Hepatocyte (in vitro differentiated cells): ENCODE results near the gene MEGF8. TPM values are rescaled to one million over a fixed set of nuclear protein-coding genes. Genes with fewer than 3 reads are reported as not detected.

ENCODE experiments used
- DNase-seq: peaks from one replicate; pipeline ENCODE4 v3.0.0-alpha.2; 2016; ENCODE audit warnings: low spot score
- H2AFZ ChIP-seq: fragments of 200-600 bp; sonication (generic); 2 replicates; pipeline ENCODE4 v1.6.0; 2016; ENCODE audit warnings: antibody characterized with exemption, mild to moderate bottlenecking
- H3K27ac ChIP-seq: fragments of 200-600 bp; sonication (generic); 2 replicates; pipeline ENCODE4 v1.5.1; 2016; ENCODE audit warnings: mild to moderate bottlenecking
- H3K27me3 ChIP-seq: fragments of 200-600 bp; sonication (generic); 2 replicates; pipeline ENCODE4 v1.6.1; 2016
- H3K36me3 ChIP-seq: fragments of 200-600 bp; sonication (generic); replicated peaks from 2 replicates; pipeline ENCODE4 v1.5.1; 2016; ENCODE audit warnings: low read depth; ENCODE audit not compliant: insufficient read depth
- H3K4me1 ChIP-seq: fragments of 200-600 bp; sonication (generic); 2 replicates; pipeline ENCODE4 v1.5.1; 2016; ENCODE audit warnings: mild to moderate bottlenecking, moderate library complexity; ENCODE audit not compliant: insufficient read depth
- H3K4me2 ChIP-seq: fragments of 200-600 bp; sonication (generic); 2 replicates; pipeline ENCODE4 v1.6.0; 2016
- H3K4me3 ChIP-seq: fragments of 200-600 bp; sonication (generic); 2 replicates; pipeline ENCODE4 v1.5.1; 2016; ENCODE audit warnings: mild to moderate bottlenecking
- H3K79me2 ChIP-seq: fragments of 200-600 bp; sonication (generic); 2 replicates; pipeline ENCODE4 v1.6.0; 2017; ENCODE audit warnings: mild to moderate bottlenecking
- H3K9me2 ChIP-seq: fragments of 200-600 bp; sonication (generic); replicated peaks from 2 replicates; pipeline ENCODE4 v1.6.0; 2017; ENCODE audit warnings: mild to moderate bottlenecking; ENCODE audit not compliant: insufficient read depth
- H3K9me3 ChIP-seq: fragments of 200-600 bp; sonication (generic); 2 replicates; pipeline ENCODE4 v1.5.1; 2016; ENCODE audit warnings: low read depth, mild to moderate bottlenecking
- H4K20me1 ChIP-seq: fragments of 200-600 bp; sonication (generic); 2 replicates; pipeline ENCODE4 v1.6.0; 2016; ENCODE audit warnings: mild to moderate bottlenecking; ENCODE audit not compliant: insufficient read depth, poor library complexity, severe bottlenecking
- EZH2 ChIP-seq: fragments of 200-600 bp; sonication (generic); IDR thresholded peaks from 2 replicates; pipeline ENCODE4 v1.6.1; 2016; ENCODE audit warnings: antibody characterized with exemption, mild to moderate bottlenecking, borderline replicate concordance
- EZH2phosphoT487 ChIP-seq: fragments of 200-600 bp; sonication (generic); IDR thresholded peaks from one replicate; pipeline ENCODE4 v1.6.1; 2018; ENCODE audit warnings: antibody characterized with exemption, mild to moderate bottlenecking, low read depth, moderate library complexity; ENCODE audit not compliant: unreplicated experiment, severe bottlenecking
- WGBS: methylation state at CpG from one replicate; pipeline ENCODE4 v1.1.6; 2016; ENCODE audit warnings: low lambda C conversion rate; ENCODE audit errors: missing lambda C conversion rate; 5-methylcytosine and 5-hydroxymethylcytosine counted together
- polyA plus RNA-seq: library from polyadenylated mRNA; unstranded; fragments of >200 nt; fragmentation: Nextera tagmentation; extraction: Ambion mirVana; gene quantifications from 2 replicates; pipeline ENCODE4 v1.2.1, GENCODE V29; 2016
- total RNA-seq: library from RNA; depleted of rRNA; stranded (reverse); fragments of >200 nt; gene quantifications from 2 replicates; pipeline ENCODE4 v1.2.3, GENCODE V29; 2014
- TF ChIP-seq, protein P1 (sequence below): fragments of 200-600 bp; sonication (generic); IDR thresholded peaks from 2 replicates; pipeline ENCODE4 v1.5.1; 2016; ENCODE audit warnings: antibody characterized with exemption, mild to moderate bottlenecking; ENCODE audit not compliant: poor library complexity

MEGF8 gene
- total and polyA plus RNA-seq, 2 experiments from 2014 or later, result 8.3 to 19.2 TPM

DNA sequence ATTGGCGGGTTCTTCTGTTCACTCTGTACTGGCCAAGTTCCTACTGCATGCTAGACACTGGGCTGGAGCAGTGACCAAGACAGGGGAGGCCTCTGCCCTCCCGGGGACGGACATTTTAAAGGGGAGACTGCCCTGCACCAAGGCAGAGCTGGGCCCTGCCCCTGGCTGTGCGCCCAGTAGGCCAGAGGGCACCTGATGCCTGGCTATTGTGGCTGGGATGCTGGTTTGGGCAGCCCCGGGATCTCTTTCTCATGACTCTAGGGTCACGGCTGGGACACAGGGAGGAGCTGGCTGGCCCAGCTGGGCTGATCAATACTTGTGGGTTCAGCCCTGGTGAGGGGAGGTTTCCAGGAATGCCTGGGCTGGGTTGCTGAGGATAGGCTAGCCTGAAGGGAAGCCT lies 84.0 kb downstream of the MEGF8 start:
- 86% methylated on average over 6 of the region's 6 CpGs for WGBS
- H3K36me3 ChIP-seq, result no peaks in the 10 kb centered on the region
- H3K4me3 ChIP-seq, result no peak overlapping the region
- no peaks in the 10 kb centered on the region for H4K20me1 ChIP-seq
- no peak overlapping the region for H3K4me2 ChIP-seq
- H3K9me3 ChIP-seq, result no peaks in the 10 kb centered on the region
- H2AFZ ChIP-seq, result no peak overlapping the region
- H3K4me1 ChIP-seq, result no peaks in the 10 kb centered on the region
- TF ChIP-seq EZH2 (no peak), EZH2phosphoT487 (no peak)
- TF ChIP-seq, protein P1, sequence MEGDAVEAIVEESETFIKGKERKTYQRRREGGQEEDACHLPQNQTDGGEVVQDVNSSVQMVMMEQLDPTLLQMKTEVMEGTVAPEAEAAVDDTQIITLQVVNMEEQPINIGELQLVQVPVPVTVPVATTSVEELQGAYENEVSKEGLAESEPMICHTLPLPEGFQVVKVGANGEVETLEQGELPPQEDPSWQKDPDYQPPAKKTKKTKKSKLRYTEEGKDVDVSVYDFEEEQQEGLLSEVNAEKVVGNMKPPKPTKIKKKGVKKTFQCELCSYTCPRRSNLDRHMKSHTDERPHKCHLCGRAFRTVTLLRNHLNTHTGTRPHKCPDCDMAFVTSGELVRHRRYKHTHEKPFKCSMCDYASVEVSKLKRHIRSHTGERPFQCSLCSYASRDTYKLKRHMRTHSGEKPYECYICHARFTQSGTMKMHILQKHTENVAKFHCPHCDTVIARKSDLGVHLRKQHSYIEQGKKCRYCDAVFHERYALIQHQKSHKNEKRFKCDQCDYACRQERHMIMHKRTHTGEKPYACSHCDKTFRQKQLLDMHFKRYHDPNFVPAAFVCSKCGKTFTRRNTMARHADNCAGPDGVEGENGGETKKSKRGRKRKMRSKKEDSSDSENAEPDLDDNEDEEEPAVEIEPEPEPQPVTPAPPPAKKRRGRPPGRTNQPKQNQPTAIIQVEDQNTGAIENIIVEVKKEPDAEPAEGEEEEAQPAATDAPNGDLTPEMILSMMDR, result no peak
- peak; percentile 35 for DNase-seq
- H3K27me3 ChIP-seq, result no peaks in the 10 kb centered on the region
- H3K79me2 ChIP-seq, result no peaks in the 10 kb centered on the region
- H3K27ac ChIP-seq, result no peak overlapping the region
- no peaks in the 10 kb centered on the region for H3K9me2 ChIP-seq

DNA sequence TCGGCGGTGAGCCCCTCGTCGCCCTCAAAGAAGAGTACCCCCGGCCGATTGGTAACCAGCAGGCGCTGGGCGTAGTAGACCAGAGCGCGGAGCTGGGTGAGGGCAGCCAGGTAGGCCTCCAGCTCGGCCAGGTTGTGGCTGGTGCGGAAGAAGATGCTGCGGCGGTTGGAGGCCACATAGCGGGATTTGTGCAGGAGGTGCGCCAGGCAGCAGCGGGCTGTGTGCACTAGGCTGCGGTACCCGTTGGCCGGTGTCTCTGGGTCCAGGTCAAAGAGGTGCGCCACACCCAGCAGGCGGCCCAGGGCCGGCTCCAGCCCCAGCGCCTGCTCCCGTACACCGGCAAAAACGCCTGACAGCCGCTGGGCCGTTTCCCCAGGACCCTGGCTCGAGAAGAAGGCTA lies 84.9 kb downstream of the MEGF8 start:
- Histone ChIP-seq H3K4me3 (no peak overlapping the region), H3K27ac (no peak overlapping the region), H2AFZ (no peak overlapping the region), H3K27me3 (no peaks in the 10 kb centered on the region), H3K4me2 (no peak overlapping the region), H3K79me2 (no peaks in the 10 kb centered on the region), H3K4me1 (no peaks in the 10 kb centered on the region), H3K9me2 (no peaks in the 10 kb centered on the region), H4K20me1 (no peaks in the 10 kb centered on the region), H3K36me3 (no peaks in the 10 kb centered on the region), H3K9me3 (no peaks in the 10 kb centered on the region)
- WGBS, result 95% methylated on average over 29 of the region's 30 CpGs
- DNase-seq, result peak; percentile 4
- no peak for TF ChIP-seq EZH2phosphoT487
- no peak for TF ChIP-seq EZH2
- TF ChIP-seq, protein P1, result no peak

DNA sequence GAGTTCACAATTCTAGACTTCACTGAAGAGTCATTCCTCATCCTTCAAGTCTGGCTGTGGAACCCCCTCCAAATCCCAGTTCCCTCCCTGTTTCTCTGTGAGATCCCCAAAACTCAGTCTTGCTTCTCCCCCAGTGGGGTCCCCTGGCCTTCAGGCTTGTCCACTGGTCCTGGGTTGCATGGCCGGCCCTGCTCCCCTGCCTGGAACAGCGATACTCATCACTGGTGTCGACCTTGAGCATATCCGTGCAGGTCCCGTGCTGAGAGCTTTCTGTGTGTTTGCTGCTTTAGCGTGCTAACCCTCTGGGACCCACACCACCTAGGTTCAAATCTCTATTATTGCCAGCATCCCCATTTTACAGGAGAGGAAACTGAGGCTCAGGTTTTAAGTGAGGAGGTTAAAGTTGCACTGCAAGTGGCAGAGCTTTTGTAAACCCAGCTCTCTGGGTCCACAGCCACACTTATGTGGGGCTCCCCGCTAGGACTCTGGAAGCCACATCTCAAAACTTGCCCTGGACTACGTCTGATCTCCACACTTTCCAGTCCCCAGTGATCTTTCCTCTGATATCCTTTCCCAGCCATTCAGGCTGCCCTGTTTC lies 86.2 kb downstream of the MEGF8 start:
- H3K27ac ChIP-seq, result no peak overlapping the region
- WGBS, result 88% methylated on average over 8 of the region's 8 CpGs
- H3K36me3 ChIP-seq, result no peaks in the 10 kb centered on the region
- no peak overlapping the region for H3K4me3 ChIP-seq
- no peak for TF ChIP-seq EZH2
- TF ChIP-seq, protein P1, result no peak
- TF ChIP-seq EZH2phosphoT487, result no peak
- no peaks in the 10 kb centered on the region for H3K27me3 ChIP-seq
- H3K4me2 ChIP-seq, result no peak overlapping the region
- H4K20me1 ChIP-seq, result no peaks in the 10 kb centered on the region
- no peak overlapping the region for H2AFZ ChIP-seq
- no peak for DNase-seq
- H3K79me2 ChIP-seq, result no peaks in the 10 kb centered on the region
- H3K4me1 ChIP-seq, result no peaks in the 10 kb centered on the region
- no peaks in the 10 kb centered on the region for H3K9me3 ChIP-seq
- no peaks in the 10 kb centered on the region for H3K9me2 ChIP-seq
